ENCODE measurements around the gene ILDR2. TPM values are rescaled to one million over a fixed set of nuclear protein-coding genes. Genes with fewer than 3 reads are reported as not detected.

The ILDR2 gene
- total and polyA plus RNA-seq, 9 of the 15 experiments (the other 6 are each of a cell fraction or from before 2014, with no cell fraction given): 0.03 to 0.31 (median 0.18) TPM; not detected in 2

GRCh38 chr1:166969074-166969677 is 6.2 kb downstream of the ILDR2 start:
- H3K4me2 ChIP-seq (ENCODE audit: insufficient read depth, low read length): no peak overlapping the region
- TF ChIP-seq ZZZ3 (IDR thresholded peaks at IDR 0.05) (no peak), ZBTB49 (CRISPR knock-in tag; IDR thresholded peaks at IDR 0.05; ENCODE audit: borderline replicate concordance) (no peak), NKRF (IDR thresholded peaks at IDR 0.05; ENCODE audit: borderline replicate concordance) (no peak), E2F4 (CRISPR knock-in tag; IDR thresholded peaks at IDR 0.05; ENCODE audit: low read depth) (no peak), CBX5 (IDR thresholded peaks at IDR 0.05; ENCODE audit: borderline replicate concordance, low read depth) (no peak), MIER1 (IDR thresholded peaks at IDR 0.05; ENCODE audit: low read depth) (no peak), CTBP1 (IDR thresholded peaks at IDR 0.05; ENCODE audit: borderline replicate concordance) (no peak), MXI1 (IDR thresholded peaks at IDR 0.05; ENCODE audit: low read depth, low read length) (no peak), CREB1 (IDR thresholded peaks at IDR 0.05) (no peak), CREB1 (CRISPR knock-in tag; IDR thresholded peaks at IDR 0.05) (no peak), TRIM28 (IDR thresholded peaks at IDR 0.05) (no peak), RBM39 (optimal IDR thresholded peaks at IDR 0.05; ENCODE audit: low read depth, low read length) (no peak), SRF (CRISPR knock-in tag; IDR thresholded peaks at IDR 0.05) (no peak)

More at GRCh38 chr1:166969074-166969677, 6.2 kb downstream of the ILDR2 start:
- 0% methylated on average over 5 of the region's 5 CpGs for WGBS (ENCODE audit: insufficient coverage, low coverage, missing lambda C conversion rate)
- no peak overlapping the region for H3K4me3 ChIP-seq
- ChIA-PET POLR2A (interaction anchor here (1.3 kb wide), 1 partner anchor 8 kb away, joined by 3 read pairs; no protein-coding TSS in a partner anchor), CTCF (ENCODE audit: low intra/inter-chr PET ratio) (no interaction called here)
- intact Hi-C loops (cut with micrococcal nuclease): no loop called here
- H3K27me3 ChIP-seq (ENCODE audit: control insufficient read depth in 2 of 2, insufficient read depth in 2 of 2, low read length in 2 of 2): peaks cover 22 to 25% of the 10 kb centered on the region in 2 experiments
- no peaks in the 10 kb centered on the region for H3K9me1 ChIP-seq (ENCODE audit: control insufficient read depth, insufficient read depth, low read length)
- H3K9ac ChIP-seq (ENCODE audit: insufficient read depth in 1 of 2, low read depth in 2 of 2, low read length in 2 of 2): no peak overlapping the region
- ATAC-seq: no peak
- H3K27ac ChIP-seq (ENCODE audit: extremely low read depth, low read depth, low read length): no peak overlapping the region
- no peak for FAIRE-seq
- H4K20me1 ChIP-seq (replicated peaks; ENCODE audit: control insufficient read depth, insufficient read depth, low read length): no peaks in the 10 kb centered on the region
- in situ Hi-C loops (cut with MboI): no loop called here
- H3K79me2 ChIP-seq (ENCODE audit: control insufficient read depth, insufficient read depth, low read length): no peaks in the 10 kb centered on the region
- no peaks in the 10 kb centered on the region for H3K4me1 ChIP-seq (replicated peaks in 1 of 2; ENCODE audit: control insufficient read depth in 2 of 2, insufficient read depth in 2 of 2, low read length in 2 of 2)
- no TSS peak for BruUV-seq (replicated peaks)
- H3K36me3 ChIP-seq (ENCODE audit: control insufficient read depth, insufficient read depth, low read length): no peaks in the 10 kb centered on the region
- DNase-seq (ENCODE audit: extremely low read depth in 1 of 4, low spot score in 3 of 4): no peak
- H2AFZ ChIP-seq (ENCODE audit: low read depth, low read length): no peak overlapping the region
- no peaks in the 10 kb centered on the region for H3K9me3 ChIP-seq (replicated peaks; ENCODE audit: control insufficient read depth, insufficient read depth, low read depth, low read length)

Measured in K562 (cell line).